HEK293T (cell line): ENCODE results near the gene SIX3.

Experiments
- CTBP1 ChIP-seq: fragments of 450-650 bp; IDR thresholded peaks from 2 replicates; pipeline ENCODE4 v1.6.1; 2016; ENCODE audit warnings: borderline replicate concordance
- FOXK2 ChIP-seq: fragments of 450-650 bp; IDR thresholded peaks from 2 replicates; pipeline ENCODE4 v1.6.1; 2016; ENCODE audit warnings: mild to moderate bottlenecking
- LEF1 ChIP-seq: fragments of 450-650 bp; IDR thresholded peaks from 2 replicates; pipeline ENCODE4 v1.6.1; 2017; ENCODE audit warnings: mild to moderate bottlenecking, borderline replicate concordance
- PKNOX1 ChIP-seq: fragments of 450-650 bp; IDR thresholded peaks from 2 replicates; pipeline ENCODE4 v1.6.1; 2016

GRCh38 chr2:44953499-44953883 lies 12.0 kb downstream of the SIX3 start:
- no peak for TF ChIP-seq PKNOX1
- no peak for TF ChIP-seq CTBP1
- TF ChIP-seq FOXK2, result no peak
- no peak for TF ChIP-seq LEF1
